Amygdala (tissue), 56 donors: Measurements from ENCODE around the gene ZNF334.

Experiments used
- DNase-seq, 56 donors: peaks; one replicate each; lab custom pipeline; 2025; lab: John Stamatoyannopoulos, UW

ZNF334 gene

DNA sequence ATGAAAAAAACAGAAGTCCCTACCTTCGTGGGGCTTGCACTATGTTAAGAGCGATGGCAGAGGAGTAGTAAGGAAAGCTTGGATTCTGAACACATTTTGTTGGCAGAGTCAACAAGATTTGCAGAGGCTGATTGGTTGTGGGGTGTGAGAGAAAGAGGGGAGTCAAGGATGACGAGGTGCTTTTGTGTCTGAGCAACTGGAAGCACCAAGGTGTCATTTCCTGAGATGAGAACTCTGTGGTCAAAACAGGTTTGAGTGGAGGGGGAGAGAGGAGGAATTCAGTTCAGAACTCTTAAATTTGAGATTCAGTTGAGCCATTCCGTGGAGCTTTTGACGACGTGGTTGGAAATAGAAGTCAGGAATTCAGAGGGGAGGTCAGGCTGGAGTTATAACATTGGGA lies 33.6 kb upstream of the ZNF334 start:
- no peak for DNase-seq

DNA sequence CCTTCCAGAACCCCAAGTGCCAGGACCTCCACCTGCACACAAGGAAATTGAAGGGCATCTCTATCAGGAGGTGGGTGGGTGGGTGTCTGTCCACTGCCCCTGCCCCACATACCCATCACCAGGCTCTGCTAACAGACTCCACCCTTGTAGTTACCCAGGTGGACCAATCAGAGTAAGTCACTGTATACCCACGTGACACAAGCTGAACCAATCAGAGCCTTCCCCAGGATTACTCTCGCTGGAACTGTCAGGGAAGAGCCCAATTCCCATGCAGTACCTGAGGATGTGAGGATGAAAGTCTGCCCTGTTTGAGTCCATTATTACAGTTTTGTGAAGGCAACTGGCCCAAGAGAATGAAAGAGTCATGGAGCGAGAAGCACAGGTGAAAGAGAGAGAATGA lies 32.9 kb upstream of the ZNF334 start:
- no peak for DNase-seq

GRCh38 chr20:46545827-46546138 lies 32.4 kb upstream of the ZNF334 start:
- DNase-seq = no peak

GRCh38 chr20:46545077-46545826 lies 31.9 kb upstream of the ZNF334 start:
- DNase-seq = peak in 2 of 56 donors; percentile 5 to 26

DNA sequence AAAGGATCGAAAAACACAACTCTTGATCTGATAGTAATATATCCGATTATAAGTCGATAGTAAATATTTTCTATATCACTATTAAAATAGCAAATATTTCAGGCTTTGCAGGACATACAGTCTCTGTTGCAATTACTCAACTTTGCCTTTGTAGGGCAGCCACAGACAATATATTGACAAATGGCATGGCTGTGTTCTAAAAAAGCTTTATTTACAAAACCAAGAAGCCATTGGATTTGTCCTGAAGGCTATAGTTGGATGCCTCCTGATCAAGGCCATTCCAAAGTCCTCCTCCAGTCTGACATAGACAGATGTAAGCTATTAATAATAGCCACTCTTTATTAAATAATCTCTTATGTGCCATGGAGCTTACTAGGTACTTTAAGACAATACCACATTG lies 31.2 kb upstream of the ZNF334 start:
- no peak for DNase-seq

GRCh38 chr20:46543959-46544358 lies 30.6 kb upstream of the ZNF334 start:
- DNase-seq = no peak

- no peak for DNase-seq
Measured at GRCh38 chr20:46543033-46543432, 29.7 kb upstream of the ZNF334 start.

DNA sequence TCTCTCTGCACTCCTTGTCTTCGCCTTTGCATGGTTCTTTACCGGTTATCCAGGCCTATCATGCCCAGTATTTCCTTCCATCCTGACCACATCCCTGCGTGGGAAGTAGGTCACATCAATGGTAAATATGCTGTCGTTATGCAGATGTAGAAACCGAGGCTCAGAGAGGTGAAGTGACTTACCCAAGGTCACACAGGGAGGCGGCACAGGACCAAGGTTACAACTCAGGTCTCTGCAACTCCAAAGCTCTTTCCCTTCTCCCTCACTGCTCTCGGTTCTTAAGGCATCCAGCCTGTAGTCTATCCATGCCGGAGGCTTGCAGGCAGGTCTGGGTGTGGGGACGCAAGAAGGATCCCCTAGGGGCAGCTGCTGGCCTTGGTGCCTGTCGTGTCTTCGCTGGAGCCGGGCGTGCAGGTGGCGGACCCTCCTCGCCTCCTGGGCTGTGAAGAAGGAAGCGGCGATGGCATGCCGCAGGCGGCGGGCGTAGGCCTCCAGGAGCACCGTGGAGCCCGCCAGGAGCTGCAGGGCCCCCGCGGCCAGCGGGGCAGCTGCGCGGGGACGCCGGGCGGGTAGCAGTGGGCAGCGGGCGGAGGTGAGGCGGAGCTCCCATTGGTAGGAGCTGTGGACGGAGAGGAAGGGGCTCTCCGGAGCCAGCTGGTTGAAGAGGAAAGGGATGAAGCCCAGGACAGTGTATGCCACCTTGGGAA lies 28.0 kb upstream of the ZNF334 start:
- no peak for DNase-seq

GRCh38 chr20:46539113-46539512 lies 25.8 kb upstream of the ZNF334 start:
- no peak for DNase-seq

- DNase-seq = no peak
Measured at GRCh38 chr20:46530640-46531039, 17.3 kb upstream of the ZNF334 start.

GRCh38 chr20:46523696-46524328 lies 10.5 kb upstream of the ZNF334 start:
- DNase-seq = no peak

- no peak for DNase-seq
Measured at GRCh38 chr20:46523108-46523507, 9.7 kb upstream of the ZNF334 start.

DNA sequence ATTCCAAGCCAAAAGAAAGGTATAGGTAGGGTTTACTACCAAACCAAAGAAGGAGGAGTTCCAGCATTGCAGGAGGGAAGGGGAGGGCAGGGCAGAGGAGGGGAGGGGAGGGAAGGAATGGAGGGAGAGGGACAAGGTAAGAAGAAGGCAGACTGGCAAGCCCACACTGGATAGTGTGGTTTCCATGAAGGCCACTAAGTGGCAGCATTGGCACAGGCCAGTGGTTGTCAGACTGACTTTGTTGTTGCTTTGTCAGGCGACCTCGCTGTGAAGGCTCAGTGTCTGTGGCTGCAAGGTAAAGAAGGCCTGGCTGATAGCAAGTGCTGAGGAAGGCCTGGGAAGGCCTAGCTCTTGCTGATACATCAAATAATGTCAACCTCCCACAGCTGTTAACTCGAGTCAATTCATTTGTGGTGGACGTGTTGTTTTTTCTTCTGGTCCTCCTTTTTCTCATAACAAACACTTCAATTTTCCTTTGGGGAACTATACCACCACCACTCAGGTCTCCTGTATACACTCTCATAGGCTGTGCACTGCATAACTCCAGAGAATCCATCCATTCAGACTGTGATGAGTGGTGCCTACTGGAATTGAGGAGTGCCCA lies 7.7 kb upstream of the ZNF334 start:
- DNase-seq = peak in 30 of 56 donors; percentile 2 to 62 (median 16)

DNA sequence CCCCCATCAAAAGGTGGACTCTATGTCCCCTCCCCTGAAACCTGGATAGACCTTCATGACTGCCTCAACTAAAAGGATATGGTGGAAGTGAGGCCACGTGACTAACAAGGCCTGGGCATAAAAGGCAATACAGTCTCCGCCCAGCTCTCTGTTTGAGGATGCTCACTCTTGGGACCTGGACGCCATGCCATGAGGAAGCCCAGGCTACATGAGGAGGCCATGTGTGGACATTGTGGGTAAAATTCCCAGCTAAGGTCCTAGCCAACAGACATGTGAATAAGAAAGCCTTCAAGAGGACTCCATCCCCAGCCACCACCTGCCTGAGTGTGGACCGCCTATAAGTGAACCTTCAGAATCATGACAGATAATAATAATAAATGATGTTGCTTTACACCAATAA lies 7.2 kb upstream of the ZNF334 start:
- DNase-seq = no peak

DNA sequence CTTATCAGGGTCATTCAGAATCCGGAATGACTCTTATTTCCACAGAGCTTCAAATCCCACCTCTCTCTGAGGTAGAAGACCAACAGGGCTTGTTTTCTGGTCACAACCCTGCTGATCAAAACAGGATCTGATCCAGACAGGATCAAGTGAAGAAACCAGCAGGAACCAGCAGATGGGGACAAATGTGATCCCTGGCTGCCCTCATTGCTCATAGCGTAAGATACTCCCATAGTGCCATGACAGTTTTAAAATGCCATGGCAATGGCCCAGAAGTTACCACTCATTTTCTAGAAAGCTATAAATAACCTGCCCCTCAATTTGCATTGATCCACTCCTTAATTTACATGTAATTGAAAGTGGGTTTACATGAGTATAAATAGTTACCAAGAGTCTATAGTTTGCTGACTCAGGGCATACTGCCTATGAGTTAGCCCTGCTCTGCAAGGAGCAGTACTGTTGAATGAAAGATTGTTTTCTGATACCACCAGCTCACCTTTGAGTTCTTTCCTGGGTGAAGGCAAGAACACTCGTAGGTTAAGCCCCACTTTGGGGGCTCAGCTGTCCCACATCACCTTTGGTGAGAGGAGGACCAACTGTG lies 6.2 kb upstream of the ZNF334 start:
- DNase-seq = no peak

GRCh38 chr20:46509523-46509922 lies 3.8 kb downstream of the ZNF334 start:
- DNase-seq = peak in 10 of 56 donors; percentile 1 to 46 (median 17)

- DNase-seq = no peak
Measured at GRCh38 chr20:46507760-46508407, 5.5 kb downstream of the ZNF334 start.

GRCh38 chr20:46505506-46505905 lies 7.9 kb downstream of the ZNF334 start:
- DNase-seq = no peak

DNA sequence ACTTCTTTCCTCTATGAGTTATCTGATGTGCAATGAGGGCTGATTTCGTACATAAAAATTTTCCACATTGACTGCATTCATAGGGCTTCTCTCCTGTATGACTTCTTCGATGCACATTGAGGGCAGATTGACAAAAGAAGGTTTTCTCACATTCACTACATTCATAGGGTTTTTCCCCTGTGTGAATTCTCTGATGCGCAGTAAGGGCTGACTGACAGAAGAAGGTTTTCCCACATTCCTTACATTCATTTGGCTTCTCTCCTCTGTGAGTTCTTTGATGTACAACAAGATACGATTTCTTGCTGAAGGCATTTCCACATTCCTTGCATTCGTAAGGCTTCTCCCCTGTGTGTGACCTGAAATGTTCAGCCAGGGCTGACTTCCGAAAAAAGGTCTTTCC lies 11.4 kb downstream of the ZNF334 start:
- no peak for DNase-seq

DNA sequence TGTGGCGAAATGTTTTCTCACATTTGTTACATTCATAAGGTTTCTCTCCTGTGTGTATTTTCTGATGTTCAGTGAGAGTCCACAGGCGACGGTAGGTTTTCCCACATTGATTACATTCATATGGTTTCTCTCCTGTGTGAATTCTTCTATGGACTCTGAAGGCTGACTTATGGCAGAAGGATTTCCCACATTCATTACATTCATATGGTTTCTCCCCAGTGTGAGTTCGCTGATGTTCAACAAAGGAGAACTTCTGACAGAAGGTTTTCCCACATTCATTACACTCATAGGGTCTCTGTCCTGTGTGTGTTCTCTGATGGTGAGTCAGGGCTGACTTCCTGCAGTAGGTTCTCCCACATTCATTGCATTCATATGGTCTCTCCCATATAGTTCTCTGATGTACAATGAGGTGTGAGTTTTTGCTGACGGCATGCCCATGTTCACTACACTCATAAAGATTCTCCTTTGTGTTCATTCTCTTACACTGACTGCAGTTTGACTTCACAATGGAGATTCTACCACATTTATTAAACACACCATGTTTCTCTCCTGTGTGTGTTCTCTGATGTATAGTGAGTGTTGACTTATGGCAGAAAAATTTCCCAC lies 11.9 kb downstream of the ZNF334 start:
- no peak for DNase-seq
